K562 (cell line): ENCODE measurements around the gene PI4KA. TPM values are rescaled to one million over a fixed set of nuclear protein-coding genes. Genes with fewer than 3 reads are reported as not detected.
A peak's percentile ranks its signal among the peaks of the same experiment; 100 is the strongest.
"Not testable (repeated sequence)": the region's sequence is repeated elsewhere in the genome, so short reads cannot be mapped to it uniquely, and the experiment has no call there.

Experiments used
- ATAC-seq: fragments of 200-7000 bp; cut with Tn5 transposase; 3 replicates; pipeline ENCODE4 v1.9.1; 2020; ENCODE audit warnings: moderate library complexity
- BruUV-seq: library from RNA; stranded (reverse); fragments of 400-500 nt; replicated peaks from 2 replicates; lab custom pipeline; 2021; lab: Mats Ljungman, UMichigan
- CTCF ChIA-PET: fragments of 300-600 bp; formaldehyde crosslinking; extraction: SDS; loops from one replicate; lab custom pipeline; 2021; ENCODE audit warnings: low intra/inter-chr PET ratio; lab: Yijun Ruan, JAX
- POLR2A ChIA-PET: fragments of 300-600, 350-650 bp; sonication (Branson Sonifier 250); formaldehyde crosslinking; extraction: SDS; loops from one replicate; lab custom pipeline; 2021; ENCODE audit warnings: antibody characterized with exemption, inconsistent platforms; lab: Yijun Ruan, JAX
- DNase-seq, 4 experiments: peaks; one replicate each; pipeline versions ENCODE4 v3.0.0 to v3.0.0-alpha.2; 2011 to 2018; ENCODE audit warnings: low spot score in 3 of 4, mixed read lengths in 3 of 4; ENCODE audit errors: extremely low read depth in 1 of 4
- FAIRE-seq: peaks from 2 replicates; lab custom pipeline; 2011; peaks lifted over from hg19 to GRCh38; lab: Jason Lieb, UNC
- H2AFZ ChIP-seq: 2 replicates; pipeline ENCODE4 v1.6.0; 2011; ENCODE audit warnings: low read depth, low read length, control low read depth, inconsistent platforms
- H3K27ac ChIP-seq: fragments of 200-600 bp; 3 replicates; pipeline ENCODE4 v1.8.0; 2011; ENCODE audit warnings: low read depth, mild to moderate bottlenecking, control low read depth, inconsistent platforms, low read length, moderate library complexity, mixed read lengths; ENCODE audit errors: extremely low read depth
- H3K27me3 ChIP-seq, 2 experiments: fragments of 300-600 bp in 1 of 2; 2 replicates in 1 of 2; 3 replicates in 1 of 2; pipeline versions ENCODE4 v1.6.0 to v1.8.0; 2011; ENCODE audit warnings: inconsistent platforms in 2 of 2, low read length in 2 of 2, mild to moderate bottlenecking in 1 of 2, mixed read lengths in 1 of 2, moderate library complexity in 1 of 2; ENCODE audit not compliant: control insufficient read depth in 2 of 2, insufficient read depth in 2 of 2
- H3K36me3 ChIP-seq: fragments of 300-600 bp; 3 replicates; pipeline ENCODE4 v1.8.0; 2011; ENCODE audit warnings: mild to moderate bottlenecking, low read length, inconsistent platforms; ENCODE audit not compliant: control insufficient read depth, insufficient read depth
- H3K4me1 ChIP-seq, 2 experiments: fragments of 200-600 bp in 1 of 2; replicated peaks in 1 of 2; 2 replicates in 1 of 2; 3 replicates in 1 of 2; pipeline versions ENCODE4 v1.5.1 to v1.8.0; 2011; ENCODE audit warnings: inconsistent platforms in 2 of 2, low read length in 2 of 2, mild to moderate bottlenecking in 1 of 2, mixed read lengths in 1 of 2, moderate library complexity in 1 of 2; ENCODE audit not compliant: control insufficient read depth in 2 of 2, insufficient read depth in 2 of 2
- H3K4me2 ChIP-seq: 2 replicates; pipeline ENCODE4 v1.6.1; 2011; ENCODE audit warnings: low read length, control low read depth, inconsistent platforms, mixed read lengths; ENCODE audit not compliant: insufficient read depth
- H3K4me3 ChIP-seq: fragments of 200-600 bp; sonication (generic), shearing (Covaris generic); 2 replicates; pipeline ENCODE4 v1.5.1; 2016; ENCODE audit warnings: control low read depth, inconsistent platforms
- H3K79me2 ChIP-seq: fragments of 200-600 bp; 3 replicates; pipeline ENCODE4 v1.8.0; 2011; ENCODE audit warnings: low read length, inconsistent platforms; ENCODE audit not compliant: control insufficient read depth, insufficient read depth
- H3K9ac ChIP-seq, 2 experiments: 2 replicates each; pipeline versions ENCODE4 v1.6.0 to v1.6.1; 2011; ENCODE audit warnings: low read depth in 2 of 2, low read length in 2 of 2, control low read depth in 1 of 2, inconsistent platforms in 1 of 2, mild to moderate bottlenecking in 1 of 2, mixed read lengths in 1 of 2; ENCODE audit not compliant: insufficient read depth in 1 of 2
- H3K9me1 ChIP-seq: one replicate; pipeline ENCODE4 v1.6.0; 2011; ENCODE audit warnings: inconsistent platforms, mild to moderate bottlenecking, low read length, moderate library complexity; ENCODE audit not compliant: control insufficient read depth, insufficient read depth
- H3K9me3 ChIP-seq: replicated peaks from 2 replicates; pipeline ENCODE4 v1.5.1; 2011; ENCODE audit warnings: low read depth, low read length, inconsistent platforms; ENCODE audit not compliant: control insufficient read depth, insufficient read depth
- H4K20me1 ChIP-seq: replicated peaks from 2 replicates; pipeline ENCODE4 v1.6.1; 2011; ENCODE audit warnings: low read length, inconsistent platforms, mixed read lengths; ENCODE audit not compliant: control insufficient read depth, insufficient read depth
- BRCA1 ChIP-seq, 2 experiments: fragments of 450-650 bp in 1 of 2; sonication (generic) in 1 of 2; formaldehyde crosslinking in 1 of 2; IDR thresholded peaks; 2 replicates each; pipeline versions ENCODE4 v1.5.0 to v1.6.1; 2017 to 2020; ENCODE audit warnings: mild to moderate bottlenecking in 1 of 2, missing genetic modification reagents in 1 of 2
- MCM3 ChIP-seq: fragments of 450-650 bp; IDR thresholded peaks from 2 replicates; pipeline ENCODE4 v1.6.1; 2016
- TFAP4 ChIP-seq: sonication (generic); formaldehyde crosslinking; IDR thresholded peaks from 2 replicates; pipeline ENCODE4 v1.8.0; 2022; ENCODE audit warnings: missing genetic modification reagents, mild to moderate bottlenecking, moderate library complexity, borderline replicate concordance
- ZNF184 ChIP-seq: sonication (generic); formaldehyde crosslinking; IDR thresholded peaks from 2 replicates; pipeline ENCODE4 v1.5.0; 2020; ENCODE audit warnings: missing genetic modification reagents
- ZNF3 ChIP-seq: fragments of 250-450 bp; sonication (Bioruptor Pico); IDR thresholded peaks from 2 replicates; pipeline ENCODE4 v1.5.0; 2021; ENCODE audit warnings: mild to moderate bottlenecking, moderate library complexity
- ZNF316 ChIP-seq: fragments of 450-650 bp; IDR thresholded peaks from 2 replicates; pipeline ENCODE4 v1.6.1; 2016
- ZNF551 ChIP-seq: fragments of 250-450 bp; sonication (Bioruptor Pico); IDR thresholded peaks from 2 replicates; pipeline ENCODE4 v1.5.0; 2021; ENCODE audit warnings: mild to moderate bottlenecking, moderate library complexity
- WGBS: fragments of 100-300 bp; shearing (Covaris generic); methylation state at CpG from one replicate; pipeline ENCODE4 v1.1.6; 2016; ENCODE audit warnings: low coverage, mixed read lengths; ENCODE audit not compliant: insufficient coverage; ENCODE audit errors: missing lambda C conversion rate; 5-methylcytosine and 5-hydroxymethylcytosine counted together
- in situ Hi-C: fragments of 300-500 bp; cut with MboI; formaldehyde crosslinking; loops from 4 replicates; pipeline ENCODE4 v1.15.0; 2018; ENCODE audit warnings: inconsistent platforms, mixed read lengths
- intact Hi-C: fragments of 100-400 bp; cut with micrococcal nuclease; formaldehyde crosslinking; loops from 2 replicates; pipeline ENCODE4 v1.14.2; 2022
- polyA plus RNA-seq, 8 experiments: library from polyadenylated mRNA; depleted of rRNA in 4 of 8; stranded (reverse) in 5 of 8; unstranded in 3 of 8; fragments of >200 nt; fragmentation: Nextera tagmentation in 2 of 8; fragmentation: Illumina TruSeq in 1 of 8; extraction: Ambion mirVana in 2 of 8; extraction: Trizol in 1 of 8; gene quantifications; 2 replicates each; pipeline versions ENCODE4 v1.2.1 to v1.2.3, GENCODE V29; 2011 to 2014; ENCODE audit warnings: inconsistent platforms in 1 of 8, missing spikeins in 1 of 8
- total RNA-seq, 7 experiments: library from RNA; depleted of rRNA in 6 of 7; stranded (reverse); fragments of >200 nt in 6 of 7; fragmentation: Illumina TruSeq in 2 of 7; extraction: Trizol in 2 of 7; gene quantifications; 2 replicates each; pipeline versions ENCODE4 v1.2.1 to v1.2.3, GENCODE V29; 2011 to 2021; ENCODE audit warnings: low replicate concordance in 1 of 7

PI4KA gene
- total and polyA plus RNA-seq, 9 of the 15 experiments (the other 6 are each of a cell fraction or from before 2014, with no cell fraction given) = 7.3 to 187 (median 84.7) TPM

GRCh38 chr22:20699856-20700255, 158.8 kb downstream of the PI4KA start:
- DNase-seq; H3K27ac ChIP-seq; H3K9me1 ChIP-seq; H4K20me1 ChIP-seq; H3K9me3 ChIP-seq; H3K79me2 ChIP-seq; H3K4me2 ChIP-seq; ATAC-seq; BruUV-seq; FAIRE-seq; H3K4me3 ChIP-seq; H3K36me3 ChIP-seq; H2AFZ ChIP-seq; H3K9ac ChIP-seq; TF ChIP-seq BRCA1 (IDR thresholded peaks at IDR 0.05): not testable (repeated sequence)
- TF ChIP-seq TFAP4 (peak; percentile 11; the same call in 1 of the 2 replicates), ZNF184 (CRISPR knock-in tag) (0 out of 2 replicates have a peak, but pooled peaks have one; percentile 42), ZNF316 (peak; percentile 28; the same call in 1 of the 2 replicates), ZNF551 (CRISPR knock-in tag) (0 out of 2 replicates have a peak, but pooled peaks have one; percentile 45), ZNF3 (CRISPR knock-in tag) (0 out of 2 replicates have a peak, but pooled peaks have one; percentile 21), BRCA1 (CRISPR knock-in tag; IDR thresholded peaks at IDR 0.05) (0 out of 2 replicates have a peak, but pooled peaks have one; percentile 25), MCM3 (0 out of 2 replicates have a peak, but pooled peaks have one; percentile 27)
- Histone ChIP-seq H3K4me1 (peaks cover 4 to 41% of the 10 kb centered on the region in 2 experiments; a peak in 4 of 5 replicates), H3K27me3 (peaks cover 17 to 27% of the 10 kb centered on the region in 2 experiments; a peak in 4 of 5 replicates)
- intact Hi-C loops = loop anchor here (5.0 kb wide), 2 partner anchors 42 to 138 kb away; no protein-coding TSS in a partner anchor
- CTCF ChIA-PET = interaction anchor here (1.3 kb wide), 1 partner anchor 136 kb away, joined by 4 read pairs; no protein-coding TSS in a partner anchor
- in situ Hi-C loops = loop anchor here (5.0 to 25.0 kb wide), 3 partner anchors 288 to 1017 kb away; partner anchors contain the start of gene CCDC188
- POLR2A ChIA-PET = interaction anchor here (1.4 kb wide), 1 partner anchor 54 kb away, joined by 8 read pairs; no protein-coding TSS in a partner anchor
- 18% methylated on average over 9 of the region's 9 CpGs for WGBS
